K562 (cell line): ENCODE results near the gene BAIAP2L2. TPM values are rescaled to one million over a fixed set of nuclear protein-coding genes. Genes with fewer than 3 reads are reported as not detected.
A peak's percentile ranks its signal among the peaks of the same experiment; 100 is the strongest.

Experiments used
- ARNT ChIP-seq, 2 experiments: fragments of 450-650 bp; IDR thresholded peaks; 2 replicates each; pipeline ENCODE4 v1.6.1; 2016; ENCODE audit warnings: mild to moderate bottlenecking in 1 of 2
- CXXC5 ChIP-seq: fragments of 250-450 bp; sonication (Bioruptor Pico); IDR thresholded peaks from 2 replicates; pipeline ENCODE4 v1.8.0; 2022; ENCODE audit warnings: inconsistent platforms, mild to moderate bottlenecking, moderate library complexity
- DPF2 ChIP-seq: fragments of 450-650 bp; IDR thresholded peaks from 2 replicates; pipeline ENCODE4 v1.6.1; 2016
- KAT8 ChIP-seq: fragments of 450-650 bp; IDR thresholded peaks from 2 replicates; pipeline ENCODE4 v1.6.1; 2016; ENCODE audit warnings: low read depth, mild to moderate bottlenecking
- KLF16 ChIP-seq: IDR thresholded peaks from 2 replicates; pipeline ENCODE4 v1.6.1; 2016; ENCODE audit warnings: antibody characterized with exemption
- L3MBTL2 ChIP-seq: fragments of 450-650 bp; IDR thresholded peaks from 2 replicates; pipeline ENCODE4 v1.6.1; 2016; ENCODE audit warnings: mild to moderate bottlenecking, moderate library complexity
- MCM3 ChIP-seq: fragments of 450-650 bp; IDR thresholded peaks from 2 replicates; pipeline ENCODE4 v1.6.1; 2016
- NCOA2 ChIP-seq, 2 experiments: fragments of 450-650 bp; IDR thresholded peaks; 2 replicates each; pipeline ENCODE4 v1.6.1; 2018; ENCODE audit warnings: mild to moderate bottlenecking in 2 of 2, moderate library complexity in 1 of 2; ENCODE audit not compliant: partially characterized antibody in 2 of 2
- RFX5 ChIP-seq: IDR thresholded peaks from 2 replicates; pipeline ENCODE4 v1.6.1; 2011; ENCODE audit warnings: low read depth, mild to moderate bottlenecking, improper control_type of control experiment, low read length
- SOX6 ChIP-seq: fragments of 450-650 bp; IDR thresholded peaks from 2 replicates; pipeline ENCODE4 v1.6.1; 2014; ENCODE audit warnings: mild to moderate bottlenecking
- TCF3 ChIP-seq: sonication (generic); formaldehyde crosslinking; IDR thresholded peaks from 2 replicates; pipeline ENCODE4 v1.4.0; 2020; ENCODE audit warnings: mild to moderate bottlenecking, missing genetic modification reagents
- TEAD4 ChIP-seq, 2 experiments: sonication (generic) in 1 of 2; formaldehyde crosslinking in 1 of 2; IDR thresholded peaks; 2 replicates each; pipeline versions ENCODE4 v1.6.1 to v1.8.0; 2012 to 2022; ENCODE audit warnings: borderline replicate concordance in 1 of 2, inconsistent platforms in 1 of 2, low read length in 1 of 2, mild to moderate bottlenecking in 1 of 2, missing genetic modification reagents in 1 of 2
- TRIM28 ChIP-seq: fragments of 450-650 bp; IDR thresholded peaks from 2 replicates; pipeline ENCODE4 v1.6.1; 2017
- ZNF23 ChIP-seq: fragments of 250-450 bp; sonication (Bioruptor Pico); IDR thresholded peaks from 2 replicates; pipeline ENCODE4 v1.4.0; 2020; ENCODE audit warnings: mild to moderate bottlenecking
- ZNF24 ChIP-seq: fragments of 450-650 bp; IDR thresholded peaks from 2 replicates; pipeline ENCODE4 v1.6.1; 2016
- ZNF707 ChIP-seq: fragments of 250-450 bp; sonication (Bioruptor Pico); conservative IDR thresholded peaks from 2 replicates; pipeline ENCODE4 v1.8.0; 2022; ENCODE audit warnings: inconsistent platforms, mild to moderate bottlenecking, moderate library complexity
- polyA plus RNA-seq, 8 experiments: library from polyadenylated mRNA; depleted of rRNA in 4 of 8; stranded (reverse) in 5 of 8; unstranded in 3 of 8; fragments of >200 nt; fragmentation: Nextera tagmentation in 2 of 8; fragmentation: Illumina TruSeq in 1 of 8; extraction: Ambion mirVana in 2 of 8; extraction: Trizol in 1 of 8; gene quantifications; 2 replicates each; pipeline versions ENCODE4 v1.2.1 to v1.2.3, GENCODE V29; 2011 to 2014; ENCODE audit warnings: inconsistent platforms in 1 of 8, missing spikeins in 1 of 8
- total RNA-seq, 7 experiments: library from RNA; depleted of rRNA in 6 of 7; stranded (reverse); fragments of >200 nt in 6 of 7; fragmentation: Illumina TruSeq in 2 of 7; extraction: Trizol in 2 of 7; gene quantifications; 2 replicates each; pipeline versions ENCODE4 v1.2.1 to v1.2.3, GENCODE V29; 2011 to 2021; ENCODE audit warnings: low replicate concordance in 1 of 7
- TF ChIP-seq, protein P1 (sequence below): fragments of 450-650 bp; IDR thresholded peaks from 2 replicates; pipeline ENCODE4 v1.6.1; 2017; ENCODE audit warnings: antibody characterized with exemption, mild to moderate bottlenecking
- TF ChIP-seq, protein P2 (sequence below): fragments of 450-650 bp; IDR thresholded peaks from 2 replicates; pipeline ENCODE4 v1.6.1; 2018; ENCODE audit warnings: mild to moderate bottlenecking, low read depth; ENCODE audit not compliant: partially characterized antibody
- TF ChIP-seq, protein P3 (sequence below), 3 experiments: IDR thresholded peaks in 2 of 3; conservative IDR thresholded peaks in 1 of 3; 2 replicates each; pipeline ENCODE4 v1.5.1; 2011 to 2012; ENCODE audit warnings: low read length in 3 of 3, mild to moderate bottlenecking in 3 of 3, control low read depth in 2 of 3, improper control_type of control experiment in 1 of 3, inconsistent platforms in 1 of 3, low read depth in 1 of 3, mixed read lengths in 1 of 3, moderate library complexity in 1 of 3; ENCODE audit not compliant: insufficient read depth in 2 of 3

BAIAP2L2 gene
- total and polyA plus RNA-seq, 9 of the 15 experiments (the other 6 are each of a cell fraction or from before 2014, with no cell fraction given), result 0.04 to 0.22 (median 0.07) TPM; not detected in 4

DNA sequence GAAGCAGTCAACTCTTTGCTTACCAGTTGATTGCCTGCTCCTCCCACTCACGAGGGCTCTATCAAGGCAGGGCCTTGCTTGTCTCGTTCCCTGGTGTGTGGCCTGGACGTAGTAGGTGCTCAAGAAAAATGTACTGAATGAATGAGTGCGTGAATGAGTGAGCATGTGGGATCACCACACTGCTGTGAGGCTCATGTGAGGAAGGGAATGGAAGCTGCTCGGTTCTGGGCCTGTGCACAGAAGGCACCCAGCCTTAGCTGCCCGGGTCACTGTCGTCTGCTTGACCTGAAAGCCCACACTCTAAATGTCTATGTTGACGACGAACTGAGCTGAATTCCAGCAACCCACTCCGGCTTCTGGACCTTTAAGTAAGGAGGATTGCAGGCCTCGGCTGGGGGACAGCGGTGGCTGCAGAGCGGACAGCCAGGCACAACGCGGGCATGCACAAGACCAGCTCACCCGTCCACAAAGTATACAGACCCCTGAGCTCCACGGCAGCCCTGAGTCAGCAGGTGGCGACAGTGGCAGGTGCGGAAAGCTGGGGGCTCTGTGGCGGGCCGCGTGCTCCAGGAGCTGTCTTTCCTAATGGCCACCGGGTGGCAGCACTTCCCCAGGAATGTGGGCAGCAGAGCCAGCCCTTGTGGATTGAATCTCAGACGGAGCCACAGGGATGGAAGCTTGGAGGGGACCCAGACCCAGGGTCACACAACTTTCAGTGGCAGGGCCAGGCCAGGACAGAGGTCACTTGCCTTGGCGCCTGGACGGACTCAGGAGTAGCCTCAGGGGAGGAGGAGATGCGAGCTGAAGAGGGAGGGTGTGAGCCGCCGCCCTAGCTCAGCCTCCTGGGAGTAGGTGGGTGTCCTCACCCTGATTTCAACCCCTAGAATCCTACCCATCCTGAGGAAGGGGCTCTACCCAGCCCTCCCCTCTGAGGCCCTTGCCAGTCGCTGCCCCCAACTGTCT lies 58.3 kb downstream of the BAIAP2L2 start (continued):
- TF ChIP-seq, protein P1, sequence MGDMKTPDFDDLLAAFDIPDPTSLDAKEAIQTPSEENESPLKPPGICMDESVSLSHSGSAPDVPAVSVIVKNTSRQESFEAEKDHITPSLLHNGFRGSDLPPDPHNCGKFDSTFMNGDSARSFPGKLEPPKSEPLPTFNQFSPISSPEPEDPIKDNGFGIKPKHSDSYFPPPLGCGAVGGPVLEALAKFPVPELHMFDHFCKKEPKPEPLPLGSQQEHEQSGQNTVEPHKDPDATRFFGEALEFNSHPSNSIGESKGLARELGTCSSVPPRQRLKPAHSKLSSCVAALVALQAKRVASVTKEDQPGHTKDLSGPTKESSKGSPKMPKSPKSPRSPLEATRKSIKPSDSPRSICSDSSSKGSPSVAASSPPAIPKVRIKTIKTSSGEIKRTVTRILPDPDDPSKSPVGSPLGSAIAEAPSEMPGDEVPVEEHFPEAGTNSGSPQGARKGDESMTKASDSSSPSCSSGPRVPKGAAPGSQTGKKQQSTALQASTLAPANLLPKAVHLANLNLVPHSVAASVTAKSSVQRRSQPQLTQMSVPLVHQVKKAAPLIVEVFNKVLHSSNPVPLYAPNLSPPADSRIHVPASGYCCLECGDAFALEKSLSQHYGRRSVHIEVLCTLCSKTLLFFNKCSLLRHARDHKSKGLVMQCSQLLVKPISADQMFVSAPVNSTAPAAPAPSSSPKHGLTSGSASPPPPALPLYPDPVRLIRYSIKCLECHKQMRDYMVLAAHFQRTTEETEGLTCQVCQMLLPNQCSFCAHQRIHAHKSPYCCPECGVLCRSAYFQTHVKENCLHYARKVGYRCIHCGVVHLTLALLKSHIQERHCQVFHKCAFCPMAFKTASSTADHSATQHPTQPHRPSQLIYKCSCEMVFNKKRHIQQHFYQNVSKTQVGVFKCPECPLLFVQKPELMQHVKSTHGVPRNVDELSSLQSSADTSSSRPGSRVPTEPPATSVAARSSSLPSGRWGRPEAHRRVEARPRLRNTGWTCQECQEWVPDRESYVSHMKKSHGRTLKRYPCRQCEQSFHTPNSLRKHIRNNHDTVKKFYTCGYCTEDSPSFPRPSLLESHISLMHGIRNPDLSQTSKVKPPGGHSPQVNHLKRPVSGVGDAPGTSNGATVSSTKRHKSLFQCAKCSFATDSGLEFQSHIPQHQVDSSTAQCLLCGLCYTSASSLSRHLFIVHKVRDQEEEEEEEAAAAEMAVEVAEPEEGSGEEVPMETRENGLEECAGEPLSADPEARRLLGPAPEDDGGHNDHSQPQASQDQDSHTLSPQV, result no peak
- TF ChIP-seq RFX5 (no peak), DPF2 (no peak), ZNF23 (no peak), TEAD4 (IDR thresholded peaks at IDR 0.05; ENCODE audit: low read length) (0 out of 2 replicates have a peak, but pooled peaks have one; percentile 17), TEAD4 (CRISPR knock-in tag; IDR thresholded peaks at IDR 0.05; ENCODE audit: borderline replicate concordance) (no peak), TCF3 (CRISPR knock-in tag) (no peak), NCOA2 (IDR thresholded peaks at IDR 0.05; ENCODE audit: partially characterized antibody in 2 of 2) (no peak), KLF16 (0 out of 2 replicates have a peak, but pooled peaks have one; percentile 30), ZNF24 (peak; percentile 77), MCM3 (no peak), ARNT (IDR thresholded peaks at IDR 0.05) (no peak), KAT8 (no peak), CXXC5 (CRISPR knock-in tag) (peak; percentile 18; the same call in 1 of the 2 replicates), L3MBTL2 (peak; percentile 37; the same call in 1 of the 2 replicates), ZNF707 (CRISPR knock-in tag) (no peak), TRIM28 (no peak), SOX6 (no peak)
- TF ChIP-seq, protein P2, sequence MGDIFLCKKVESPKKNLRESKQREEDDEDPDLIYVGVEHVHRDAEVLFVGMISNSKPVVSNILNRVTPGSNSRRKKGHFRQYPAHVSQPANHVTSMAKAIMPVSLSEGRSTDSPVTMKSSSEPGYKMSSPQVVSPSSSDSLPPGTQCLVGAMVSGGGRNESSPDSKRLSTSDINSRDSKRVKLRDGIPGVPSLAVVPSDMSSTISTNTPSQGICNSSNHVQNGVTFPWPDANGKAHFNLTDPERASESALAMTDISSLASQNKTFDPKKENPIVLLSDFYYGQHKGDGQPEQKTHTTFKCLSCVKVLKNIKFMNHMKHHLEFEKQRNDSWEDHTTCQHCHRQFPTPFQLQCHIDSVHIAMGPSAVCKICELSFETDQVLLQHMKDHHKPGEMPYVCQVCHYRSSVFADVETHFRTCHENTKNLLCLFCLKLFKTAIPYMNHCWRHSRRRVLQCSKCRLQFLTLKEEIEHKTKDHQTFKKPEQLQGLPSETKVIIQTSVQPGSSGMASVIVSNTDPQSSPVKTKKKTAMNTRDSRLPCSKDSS, result no peak
- TF ChIP-seq, protein P3, sequence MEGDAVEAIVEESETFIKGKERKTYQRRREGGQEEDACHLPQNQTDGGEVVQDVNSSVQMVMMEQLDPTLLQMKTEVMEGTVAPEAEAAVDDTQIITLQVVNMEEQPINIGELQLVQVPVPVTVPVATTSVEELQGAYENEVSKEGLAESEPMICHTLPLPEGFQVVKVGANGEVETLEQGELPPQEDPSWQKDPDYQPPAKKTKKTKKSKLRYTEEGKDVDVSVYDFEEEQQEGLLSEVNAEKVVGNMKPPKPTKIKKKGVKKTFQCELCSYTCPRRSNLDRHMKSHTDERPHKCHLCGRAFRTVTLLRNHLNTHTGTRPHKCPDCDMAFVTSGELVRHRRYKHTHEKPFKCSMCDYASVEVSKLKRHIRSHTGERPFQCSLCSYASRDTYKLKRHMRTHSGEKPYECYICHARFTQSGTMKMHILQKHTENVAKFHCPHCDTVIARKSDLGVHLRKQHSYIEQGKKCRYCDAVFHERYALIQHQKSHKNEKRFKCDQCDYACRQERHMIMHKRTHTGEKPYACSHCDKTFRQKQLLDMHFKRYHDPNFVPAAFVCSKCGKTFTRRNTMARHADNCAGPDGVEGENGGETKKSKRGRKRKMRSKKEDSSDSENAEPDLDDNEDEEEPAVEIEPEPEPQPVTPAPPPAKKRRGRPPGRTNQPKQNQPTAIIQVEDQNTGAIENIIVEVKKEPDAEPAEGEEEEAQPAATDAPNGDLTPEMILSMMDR (IDR thresholded peaks at IDR 0.05 in 2 of 3, conservative IDR thresholded peaks at IDR 0.05 in 1 of 3; ENCODE audit: insufficient read depth in 2 of 3, low read depth in 1 of 3, low read length in 3 of 3), result peak; percentile 80 to 98 (median 91)
